Smooth muscle cell (in vitro differentiated cells): Measurements from ENCODE around the gene TRIM40. TPM values are rescaled to one million over a fixed set of nuclear protein-coding genes. Genes with fewer than 3 reads are reported as not detected.
"Not testable (repeated sequence)": the region's sequence is repeated elsewhere in the genome, so short reads cannot be mapped to it uniquely, and the experiment has no call there.

Source experiments
- DNase-seq: peaks from one replicate; lab custom pipeline; 2025; ENCODE audit not compliant: unreplicated experiment; lab: John Stamatoyannopoulos, UW
- H2AFZ ChIP-seq: fragments of 200-600 bp; sonication (generic); 2 replicates; pipeline ENCODE4 v1.6.0; 2016; ENCODE audit warnings: antibody characterized with exemption, low read depth, mild to moderate bottlenecking
- H3F3A ChIP-seq: fragments of 200-600 bp; sonication (generic); 2 replicates; pipeline ENCODE4 v1.6.0; 2017; ENCODE audit warnings: antibody characterized with exemption, low read depth
- H3K27ac ChIP-seq: fragments of 200-600 bp; sonication (generic); 2 replicates; pipeline ENCODE4 v1.5.1; 2016; ENCODE audit warnings: low read depth, mild to moderate bottlenecking
- H3K27me3 ChIP-seq: fragments of 200-600 bp; sonication (generic); 2 replicates; pipeline ENCODE4 v1.6.1; 2016; ENCODE audit warnings: low read depth, mild to moderate bottlenecking
- H3K36me3 ChIP-seq: fragments of 200-600 bp; sonication (generic); 2 replicates; pipeline ENCODE4 v1.5.1; 2016; ENCODE audit warnings: low read depth
- H3K4me1 ChIP-seq: fragments of 200-600 bp; sonication (generic); 2 replicates; pipeline ENCODE4 v1.5.1; 2016; ENCODE audit warnings: low read depth
- H3K4me2 ChIP-seq: fragments of 200-600 bp; sonication (generic); 2 replicates; pipeline ENCODE4 v1.6.0; 2016; ENCODE audit warnings: mild to moderate bottlenecking
- H3K4me3 ChIP-seq: fragments of 200-600 bp; sonication (generic); 2 replicates; pipeline ENCODE4 v1.5.1; 2016; ENCODE audit warnings: mild to moderate bottlenecking
- H3K79me2 ChIP-seq: fragments of 200-600 bp; sonication (generic); 2 replicates; pipeline ENCODE4 v1.6.0; 2016; ENCODE audit warnings: low read depth, mild to moderate bottlenecking
- H3K9ac ChIP-seq: fragments of 200-600 bp; sonication (generic); 2 replicates; pipeline ENCODE4 v1.6.0; 2016; ENCODE audit warnings: low read depth
- H3K9me3 ChIP-seq: fragments of 200-600 bp; sonication (generic); replicated peaks from 2 replicates; pipeline ENCODE4 v1.5.1; 2016; ENCODE audit warnings: low read depth
- H4K20me1 ChIP-seq: fragments of 200-600 bp; sonication (generic); 2 replicates; pipeline ENCODE4 v1.6.0; 2016; ENCODE audit warnings: low read depth
- WGBS: methylation state at CpG from one replicate; pipeline ENCODE4 v1.1.7; 2016; ENCODE audit warnings: low lambda C conversion rate; 5-methylcytosine and 5-hydroxymethylcytosine counted together
- polyA plus RNA-seq: library from polyadenylated mRNA; unstranded; fragments of >200 nt; fragmentation: Nextera tagmentation; extraction: Ambion mirVana; gene quantifications from 2 replicates; pipeline ENCODE4 v1.2.1, GENCODE V29; 2016
- total RNA-seq: library from RNA; depleted of rRNA; stranded (reverse); fragments of >200 nt; gene quantifications from 2 replicates; pipeline ENCODE4 v1.2.3, GENCODE V29; 2014
- TF ChIP-seq, protein P1 (sequence below): fragments of 200-600 bp; sonication (generic); IDR thresholded peaks from 2 replicates; pipeline ENCODE4 v1.5.1; 2017; ENCODE audit warnings: borderline replicate concordance, mild to moderate bottlenecking, antibody characterized with exemption; ENCODE audit not compliant: insufficient read depth, poor library complexity, severe bottlenecking

TRIM40 gene
- total and polyA plus RNA-seq, 2 experiments from 2014 or later: not detected

DNA sequence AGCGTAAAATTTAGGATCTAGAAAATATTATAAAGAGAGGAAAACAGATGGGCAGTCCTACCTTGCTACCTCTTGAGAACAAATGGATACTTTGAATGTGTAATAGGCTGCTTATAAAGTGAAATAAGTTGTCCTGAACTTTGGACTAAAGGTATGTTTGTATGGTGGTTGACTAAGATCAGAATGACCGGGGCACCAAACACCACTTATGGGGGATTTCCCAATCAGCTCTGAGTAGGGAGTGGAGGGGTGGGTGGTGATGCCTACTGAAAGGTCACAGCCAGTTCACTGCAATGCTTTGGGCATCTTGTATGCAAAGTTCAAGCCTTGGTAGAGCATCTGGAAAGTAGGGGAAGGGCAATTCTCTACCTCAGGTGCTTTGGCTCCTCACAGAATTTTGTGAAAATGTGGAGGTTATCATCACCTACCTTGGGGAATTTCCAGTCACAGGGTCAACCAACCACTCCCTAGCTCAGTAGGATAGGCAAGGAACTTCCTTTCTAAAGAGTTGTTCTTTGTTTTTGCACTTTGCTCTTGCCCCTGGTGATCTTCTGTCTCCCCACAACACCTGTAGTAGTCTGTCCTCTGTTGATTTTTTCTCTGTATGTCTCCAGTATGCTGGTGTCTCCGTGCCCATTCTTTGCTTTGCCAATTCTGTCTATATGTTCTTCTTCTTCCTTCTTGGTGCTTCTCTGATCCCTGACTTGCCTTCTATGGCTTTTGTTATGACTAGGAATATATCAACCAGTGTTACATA lies 22.8 kb upstream of the TRIM40 start, which contains the start of gene TRIM31:
Gene TRIM31 (minus strand): TSS at position 88 of the 757 bp plus-strand sequence. CDS start 285 bp downstream, outside the sequence.
- H3K4me1 ChIP-seq: no peaks in the 10 kb centered on the region
- H3K9ac ChIP-seq: no peak within 1 kb of the TSS
- no peak for DNase-seq
- no peaks in the 10 kb centered on the region for H3F3A ChIP-seq
- H3K27ac ChIP-seq: no peak within 1 kb of the TSS
- H2AFZ ChIP-seq: no peak within 1 kb of the TSS
- H3K79me2 ChIP-seq: no peaks in the 10 kb centered on the region
- no peaks in the 10 kb centered on the region for H3K9me3 ChIP-seq
- no peak within 1 kb of the TSS for H3K4me3 ChIP-seq
- 74% methylated on average over 3 of the region's 3 CpGs for WGBS
- H4K20me1 ChIP-seq: no peaks in the 10 kb centered on the region
- no peak within 1 kb of the TSS for H3K4me2 ChIP-seq
- peaks cover 76% of the 10 kb centered on the region for H3K27me3 ChIP-seq
- H3K36me3 ChIP-seq: no peaks in the 10 kb centered on the region
- TF ChIP-seq, protein P1, sequence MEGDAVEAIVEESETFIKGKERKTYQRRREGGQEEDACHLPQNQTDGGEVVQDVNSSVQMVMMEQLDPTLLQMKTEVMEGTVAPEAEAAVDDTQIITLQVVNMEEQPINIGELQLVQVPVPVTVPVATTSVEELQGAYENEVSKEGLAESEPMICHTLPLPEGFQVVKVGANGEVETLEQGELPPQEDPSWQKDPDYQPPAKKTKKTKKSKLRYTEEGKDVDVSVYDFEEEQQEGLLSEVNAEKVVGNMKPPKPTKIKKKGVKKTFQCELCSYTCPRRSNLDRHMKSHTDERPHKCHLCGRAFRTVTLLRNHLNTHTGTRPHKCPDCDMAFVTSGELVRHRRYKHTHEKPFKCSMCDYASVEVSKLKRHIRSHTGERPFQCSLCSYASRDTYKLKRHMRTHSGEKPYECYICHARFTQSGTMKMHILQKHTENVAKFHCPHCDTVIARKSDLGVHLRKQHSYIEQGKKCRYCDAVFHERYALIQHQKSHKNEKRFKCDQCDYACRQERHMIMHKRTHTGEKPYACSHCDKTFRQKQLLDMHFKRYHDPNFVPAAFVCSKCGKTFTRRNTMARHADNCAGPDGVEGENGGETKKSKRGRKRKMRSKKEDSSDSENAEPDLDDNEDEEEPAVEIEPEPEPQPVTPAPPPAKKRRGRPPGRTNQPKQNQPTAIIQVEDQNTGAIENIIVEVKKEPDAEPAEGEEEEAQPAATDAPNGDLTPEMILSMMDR: no peak

DNA sequence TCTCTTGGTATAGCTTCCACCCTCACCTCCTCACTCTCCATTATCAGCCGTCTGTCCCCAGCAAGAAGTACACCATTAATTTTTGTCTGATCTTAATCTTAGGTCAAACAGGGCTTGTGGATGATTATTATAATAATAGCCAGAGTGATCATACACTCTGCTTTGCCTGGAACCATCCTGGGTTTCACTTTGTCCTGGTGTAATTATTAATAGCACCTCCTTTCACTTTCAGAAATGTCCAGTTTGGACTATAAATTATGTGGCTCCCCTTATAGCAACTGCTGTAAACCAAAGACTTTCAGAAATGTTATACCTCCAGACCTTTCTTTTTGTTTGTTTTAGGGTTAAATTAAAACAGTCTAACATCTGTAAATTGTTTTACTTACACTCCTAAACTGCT lies 22.1 kb upstream of the TRIM40 start:
- Histone ChIP-seq H3K27me3 (peaks cover 74% of the 10 kb centered on the region), H3K79me2 (no peaks in the 10 kb centered on the region), H3K4me3 (no peak overlapping the region), H2AFZ (no peak overlapping the region), H3K4me1 (no peaks in the 10 kb centered on the region), H3K4me2 (no peak overlapping the region), H3F3A (no peaks in the 10 kb centered on the region), H3K9ac (no peak overlapping the region), H3K27ac (no peak overlapping the region), H3K9me3 (no peaks in the 10 kb centered on the region), H4K20me1 (no peaks in the 10 kb centered on the region), H3K36me3 (no peaks in the 10 kb centered on the region)
- DNase-seq: no peak
- TF ChIP-seq, protein P1: no peak
- WGBS: 90% methylated on average over 1 of the region's 1 CpG

DNA sequence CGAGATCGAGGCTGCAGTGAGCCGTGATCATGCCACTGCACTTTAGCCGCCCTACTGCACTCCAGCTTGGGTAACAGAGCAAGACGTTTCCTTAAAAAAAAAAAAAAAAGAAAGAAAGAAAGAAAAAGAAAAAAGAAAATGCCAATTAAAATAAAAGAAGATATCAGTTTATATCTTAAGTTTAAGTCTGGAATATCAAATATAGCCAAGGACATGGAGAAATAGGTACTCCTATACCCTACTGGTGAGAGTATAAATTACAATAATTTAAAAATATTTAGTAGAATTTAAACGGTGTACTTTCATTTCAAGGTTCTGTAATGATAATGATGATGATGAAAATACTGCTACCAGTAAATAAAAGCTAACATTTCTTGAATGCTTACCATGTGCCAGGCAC lies 19.2 kb upstream of the TRIM40 start:
- 87% methylated on average over 6 of the region's 6 CpGs for WGBS
- Histone ChIP-seq H3K27ac (no peak overlapping the region), H3K36me3 (no peaks in the 10 kb centered on the region), H3K27me3 (peaks cover 51% of the 10 kb centered on the region), H3K9me3 (no peaks in the 10 kb centered on the region), H3K9ac (no peak overlapping the region), H2AFZ (no peak overlapping the region), H4K20me1 (no peaks in the 10 kb centered on the region), H3K79me2 (no peaks in the 10 kb centered on the region), H3K4me2 (no peak overlapping the region), H3F3A (peaks cover 3% of the 10 kb centered on the region), H3K4me3 (no peak overlapping the region), H3K4me1 (no peaks in the 10 kb centered on the region)
- no peak for DNase-seq
- TF ChIP-seq, protein P1: peak; percentile 19

DNA sequence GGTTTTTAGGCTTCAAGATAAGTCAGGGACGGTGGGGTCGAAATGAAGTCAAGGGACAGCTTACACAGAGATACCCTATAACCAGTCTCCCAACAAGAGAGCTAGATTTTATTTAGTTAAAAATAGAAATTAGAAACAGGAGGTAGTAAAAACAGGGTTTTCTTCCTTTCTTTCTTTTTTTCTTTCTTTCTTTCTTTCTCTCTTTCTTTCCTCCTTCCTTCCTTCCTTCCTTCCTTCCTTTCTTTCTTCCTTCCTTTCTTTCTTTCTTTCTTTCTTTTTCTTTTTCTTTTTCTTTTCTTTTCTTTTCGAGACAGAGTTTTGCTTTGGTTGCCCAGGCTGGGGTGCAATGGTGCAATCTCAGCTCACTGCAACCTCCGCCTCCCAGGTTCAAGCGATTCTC lies 17.2 kb upstream of the TRIM40 start:
- not testable (repeated sequence) for H3F3A ChIP-seq, H3K79me2 ChIP-seq, H3K9me3 ChIP-seq, H4K20me1 ChIP-seq, H3K4me1 ChIP-seq, H3K4me3 ChIP-seq, H3K9ac ChIP-seq, H3K4me2 ChIP-seq, DNase-seq, H3K27ac ChIP-seq, H2AFZ ChIP-seq, H3K36me3 ChIP-seq
- H3K27me3 ChIP-seq: peaks cover 48% of the 10 kb centered on the region
- WGBS: 91% methylated on average over 5 of the region's 5 CpGs
